GM23248 (cell line): ENCODE data around the gene SNAPC4. TPM values are rescaled to one million over a fixed set of nuclear protein-coding genes. Genes with fewer than 3 reads are reported as not detected.

Source experiments
- DNase-seq: peaks from one replicate; pipeline ENCODE4 v3.0.0-alpha.2; 2015
- H2AFZ ChIP-seq: fragments of 200-600 bp; sonication (generic); 2 replicates; pipeline ENCODE4 v1.6.1; 2016; ENCODE audit warnings: antibody characterized with exemption
- H3F3A ChIP-seq: fragments of 200-600 bp; sonication (generic); 2 replicates; pipeline ENCODE4 v1.6.1; 2016; ENCODE audit warnings: mild to moderate bottlenecking, antibody characterized with exemption, mixed run types; ENCODE audit not compliant: insufficient read depth
- H3K27ac ChIP-seq: fragments of 200-600 bp; sonication (generic); 2 replicates; pipeline ENCODE4 v1.5.1; 2016; ENCODE audit warnings: mild to moderate bottlenecking
- H3K27me3 ChIP-seq: fragments of 200-600 bp; sonication (generic); replicated peaks from 2 replicates; pipeline ENCODE4 v1.6.1; 2016; ENCODE audit warnings: mild to moderate bottlenecking; ENCODE audit not compliant: insufficient read depth
- H3K36me3 ChIP-seq: fragments of 200-600 bp; sonication (generic); 2 replicates; pipeline ENCODE4 v1.6.1; 2016; ENCODE audit warnings: low read depth, mild to moderate bottlenecking
- H3K4me1 ChIP-seq: fragments of 200-600 bp; sonication (generic); 2 replicates; pipeline ENCODE4 v1.6.1; 2016; ENCODE audit warnings: mild to moderate bottlenecking; ENCODE audit not compliant: insufficient read depth
- H3K4me2 ChIP-seq: fragments of 200-600 bp; sonication (generic); one replicate; pipeline ENCODE4 v1.6.1; 2016; ENCODE audit warnings: mild to moderate bottlenecking; ENCODE audit not compliant: unreplicated experiment
- H3K4me3 ChIP-seq: fragments of 200-600 bp; sonication (generic); 2 replicates; pipeline ENCODE4 v1.5.1; 2016; ENCODE audit warnings: mild to moderate bottlenecking
- H3K79me2 ChIP-seq: fragments of 200-600 bp; sonication (generic); 2 replicates; pipeline ENCODE4 v1.6.1; 2016; ENCODE audit warnings: mild to moderate bottlenecking; ENCODE audit not compliant: insufficient read depth
- H3K9ac ChIP-seq: fragments of 200-600 bp; sonication (generic); 2 replicates; pipeline ENCODE4 v1.6.1; 2016; ENCODE audit warnings: mild to moderate bottlenecking
- H3K9me2 ChIP-seq: fragments of 200-600 bp; sonication (generic); 2 replicates; pipeline ENCODE4 v1.6.1; 2016; ENCODE audit warnings: mixed run types, mild to moderate bottlenecking, moderate library complexity; ENCODE audit not compliant: insufficient read depth
- H3K9me3 ChIP-seq: fragments of 200-600 bp; sonication (generic); one replicate; pipeline ENCODE4 v1.6.1; 2017; ENCODE audit warnings: low read depth
- H4K20me1 ChIP-seq: fragments of 200-600 bp; sonication (generic); 2 replicates; pipeline ENCODE4 v1.6.0; 2016; ENCODE audit not compliant: insufficient read depth
- EZH2 ChIP-seq: fragments of 200-600 bp; sonication (generic); IDR thresholded peaks from 2 replicates; pipeline ENCODE4 v1.6.1; 2018; ENCODE audit warnings: antibody characterized with exemption, mild to moderate bottlenecking; ENCODE audit not compliant: insufficient read depth, poor library complexity, severe bottlenecking
- EZH2phosphoT487 ChIP-seq: fragments of 200-600 bp; sonication (generic); IDR thresholded peaks from 2 replicates; pipeline ENCODE4 v1.6.1; 2018; ENCODE audit warnings: antibody characterized with exemption, moderate library complexity, mild to moderate bottlenecking, low read depth; ENCODE audit not compliant: insufficient read depth
- WGBS, 2 experiments: methylation state at CpG; one replicate each; pipeline ENCODE4 v1.1.6; 2015 to 2017; ENCODE audit warnings: low lambda C conversion rate in 2 of 2, low coverage in 1 of 2; ENCODE audit errors: missing lambda C conversion rate in 2 of 2; 5-methylcytosine and 5-hydroxymethylcytosine counted together
- in situ Hi-C: fragments of 300-500 bp; cut with MboI; formaldehyde crosslinking; loops from 2 replicates; pipeline ENCODE4 v1.15.0; 2020
- polyA plus RNA-seq: library from polyadenylated mRNA; unstranded; fragments of >200 nt; fragmentation: Nextera tagmentation; extraction: Ambion mirVana; gene quantifications from 2 replicates; pipeline ENCODE4 v1.2.1, GENCODE V29; 2016
- total RNA-seq: library from RNA; depleted of rRNA; stranded (reverse); fragments of >200 nt; shearing (Covaris generic); gene quantifications from 2 replicates; pipeline ENCODE4 v1.2.3, GENCODE V29; 2014

Gene SNAPC4
- total and polyA plus RNA-seq, 2 experiments from 2014 or later: 4.4 to 5.2 TPM

- no peak for TF ChIP-seq EZH2
- no peak for TF ChIP-seq EZH2phosphoT487
- Histone ChIP-seq H3K9ac (no peak overlapping the region), H3K4me1 (peaks cover 25% of the 10 kb centered on the region), H2AFZ (no peak overlapping the region), H3K4me2 (no peak overlapping the region), H4K20me1 (no peaks in the 10 kb centered on the region), H3K79me2 (no peaks in the 10 kb centered on the region), H3K36me3 (no peaks in the 10 kb centered on the region), H3K9me2 (no peaks in the 10 kb centered on the region), H3K27me3 (no peaks in the 10 kb centered on the region), H3K9me3 (no peaks in the 10 kb centered on the region), H3F3A (no peaks in the 10 kb centered on the region), H3K4me3 (no peak overlapping the region), H3K27ac (no peak overlapping the region)
- WGBS, 2 experiments: 71% methylated on average over 23 to 26 of the region's 26 CpGs
- DNase-seq: no peak
- in situ Hi-C loops: no loop called here
Observed at GRCh38 chr9:136361754-136362449, 38.1 kb downstream of the SNAPC4 start.

- no peaks in the 10 kb centered on the region for H3K9me2 ChIP-seq
- no peaks in the 10 kb centered on the region for H3K79me2 ChIP-seq
- H3K9me3 ChIP-seq: no peaks in the 10 kb centered on the region
- no peaks in the 10 kb centered on the region for H3K36me3 ChIP-seq
- no peaks in the 10 kb centered on the region for H4K20me1 ChIP-seq
- peaks cover 25% of the 10 kb centered on the region for H3K4me1 ChIP-seq
- WGBS, 2 experiments: 43 to 46% methylated on average over 41 to 42 of the region's 43 CpGs
- H3K27ac ChIP-seq: peak overlapping the region; percentile 43
- H3F3A ChIP-seq: no peaks in the 10 kb centered on the region
- H3K4me3 ChIP-seq: no peak overlapping the region
- no peak overlapping the region for H2AFZ ChIP-seq
- peak; percentile 55 for DNase-seq
- in situ Hi-C loops: no loop called here
- H3K27me3 ChIP-seq: no peaks in the 10 kb centered on the region
- peak overlapping the region; percentile 51 for H3K9ac ChIP-seq
- peak overlapping the region; percentile 37 for H3K4me2 ChIP-seq
- TF ChIP-seq EZH2 (no peak), EZH2phosphoT487 (no peak)
Observed at GRCh38 chr9:136361047-136361753, 38.8 kb downstream of the SNAPC4 start.

- Histone ChIP-seq H3K9ac (no peak overlapping the region), H3K4me3 (no peak overlapping the region), H3F3A (no peaks in the 10 kb centered on the region), H3K79me2 (no peaks in the 10 kb centered on the region), H3K9me3 (no peaks in the 10 kb centered on the region), H3K4me1 (peaks cover 25% of the 10 kb centered on the region), H4K20me1 (no peaks in the 10 kb centered on the region), H3K27me3 (no peaks in the 10 kb centered on the region), H3K4me2 (no peak overlapping the region), H3K36me3 (no peaks in the 10 kb centered on the region), H3K27ac (no peak overlapping the region), H2AFZ (no peak overlapping the region), H3K9me2 (no peaks in the 10 kb centered on the region)
- DNase-seq: no peak
- TF ChIP-seq EZH2 (no peak), EZH2phosphoT487 (no peak)
- in situ Hi-C loops: no loop called here
- WGBS, 2 experiments: 67 to 74% methylated on average over 29 to 35 of the region's 38 CpGs
Observed at GRCh38 chr9:136359774-136360718, 39.9 kb downstream of the SNAPC4 start.

GRCh38 chr9:136358888-136359287, 41.1 kb downstream of the SNAPC4 start:
- Histone ChIP-seq H3K36me3 (no peaks in the 10 kb centered on the region), H3K9me2 (no peaks in the 10 kb centered on the region), H3K27me3 (no peaks in the 10 kb centered on the region), H3K9ac (no peak overlapping the region), H3K4me1 (peaks cover 27% of the 10 kb centered on the region), H3K79me2 (no peaks in the 10 kb centered on the region), H3K27ac (no peak overlapping the region), H3F3A (0 out of 2 replicates have a peak, but pooled peaks cover 3% of the 10 kb centered on the region), H3K9me3 (no peaks in the 10 kb centered on the region), H3K4me3 (no peak overlapping the region), H2AFZ (no peak overlapping the region), H4K20me1 (no peaks in the 10 kb centered on the region), H3K4me2 (no peak overlapping the region)
- in situ Hi-C loops: no loop called here
- TF ChIP-seq EZH2 (no peak), EZH2phosphoT487 (no peak)
- 45 to 47% methylated on average over 2 of the region's 2 CpGs for WGBS, 2 experiments
- no peak for DNase-seq
